Type B pancreatic cell (in vitro differentiated cells): ENCODE measurements around the gene PKNOX2. TPM values are rescaled to one million over a fixed set of nuclear protein-coding genes. Genes with fewer than 3 reads are reported as not detected.

Experiments
- DNase-seq: peaks from one replicate; pipeline ENCODE4 v3.0.0; 2021; ENCODE audit warnings: mixed read lengths; ENCODE audit not compliant: unreplicated experiment; ENCODE audit errors: extremely low spot score
- H3K27ac Mint-ChIP-seq: 2 replicates; pipeline ENCODE4 v1.8.0; 2021; ENCODE audit warnings: mild to moderate bottlenecking, mixed read lengths
- H3K27me3 Mint-ChIP-seq: 2 replicates; pipeline ENCODE4 v1.8.0; 2021; ENCODE audit warnings: mixed read lengths
- H3K36me3 Mint-ChIP-seq: 2 replicates; pipeline ENCODE4 v1.8.0; 2021; ENCODE audit warnings: mixed read lengths
- H3K4me1 Mint-ChIP-seq: one replicate; pipeline ENCODE4 v1.8.0; 2021; ENCODE audit warnings: mixed read lengths; ENCODE audit not compliant: unreplicated experiment
- H3K4me3 Mint-ChIP-seq: 2 replicates; pipeline ENCODE4 v1.8.0; 2021; ENCODE audit warnings: mild to moderate bottlenecking, mixed read lengths
- H3K9me3 Mint-ChIP-seq: 2 replicates; pipeline ENCODE4 v1.8.0; 2021; ENCODE audit warnings: mixed read lengths
- CTCF ChIP-seq: fragments of 200-600 bp; sonication (generic); conservative IDR thresholded peaks from 2 replicates; pipeline ENCODE4 v1.5.0; 2021; ENCODE audit warnings: antibody characterized with exemption, mild to moderate bottlenecking
- total RNA-seq: library from RNA; stranded (reverse); gene quantifications from 2 replicates; pipeline ENCODE4 v1.2.1, GENCODE V29; 2021; ENCODE audit warnings: low replicate concordance

The PKNOX2 gene
- total RNA-seq, 1 donor from 2014 or later = 15.3 TPM

GRCh38 chr11:125154378-125155099 is 10.0 kb upstream of the PKNOX2 start:
- TF ChIP-seq CTCF = no peak
- Mint-ChIP-seq H3K27me3 (peaks cover 44% of the 10 kb centered on the region), H3K4me3 (no peak overlapping the region), H3K27ac (peak overlapping the region; percentile 2), H3K36me3 (peaks cover 4% of the 10 kb centered on the region), H3K4me1 (peaks cover 42% of the 10 kb centered on the region), H3K9me3 (no peaks in the 10 kb centered on the region)
- no peak for DNase-seq

- H3K27ac Mint-ChIP-seq = no peak overlapping the region
These were observed 9.5 kb upstream of the PKNOX2 start for GRCh38 chr11:125155100-125155444.

DNA sequence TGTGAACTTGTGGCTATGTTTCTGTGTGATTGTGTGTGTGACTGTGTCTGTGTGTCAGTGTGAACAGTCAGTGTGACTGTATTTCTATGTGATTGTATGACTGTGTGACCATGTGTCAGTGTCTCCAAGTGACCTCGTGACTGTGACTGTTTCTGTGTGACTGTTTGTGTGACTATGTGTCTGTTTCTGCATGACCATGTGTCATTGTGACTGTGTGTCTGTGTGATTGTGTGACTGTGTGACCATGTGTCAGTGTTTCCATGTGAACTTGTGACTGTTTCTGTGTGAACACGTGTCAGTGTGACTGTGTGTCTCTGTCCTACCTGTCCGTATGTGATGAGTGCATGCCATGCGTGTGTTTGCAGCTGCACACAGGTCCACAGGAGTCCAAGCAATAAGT is 8.8 kb upstream of the PKNOX2 start:
- no peak for TF ChIP-seq CTCF
- no peak for DNase-seq
- Mint-ChIP-seq H3K36me3 (peaks cover 4% of the 10 kb centered on the region), H3K4me3 (no peak overlapping the region), H3K9me3 (no peaks in the 10 kb centered on the region), H3K27ac (no peak overlapping the region), H3K27me3 (peaks cover 47% of the 10 kb centered on the region), H3K4me1 (peaks cover 42% of the 10 kb centered on the region)

More at GRCh38 chr11:125155100-125155444, 9.5 kb upstream of the PKNOX2 start:
- Mint-ChIP-seq H3K4me3 (no peak overlapping the region), H3K4me1 (peaks cover 42% of the 10 kb centered on the region), H3K27me3 (peaks cover 42% of the 10 kb centered on the region), H3K9me3 (no peaks in the 10 kb centered on the region), H3K36me3 (peaks cover 4% of the 10 kb centered on the region)
- DNase-seq = no peak
- no peak for TF ChIP-seq CTCF

DNA sequence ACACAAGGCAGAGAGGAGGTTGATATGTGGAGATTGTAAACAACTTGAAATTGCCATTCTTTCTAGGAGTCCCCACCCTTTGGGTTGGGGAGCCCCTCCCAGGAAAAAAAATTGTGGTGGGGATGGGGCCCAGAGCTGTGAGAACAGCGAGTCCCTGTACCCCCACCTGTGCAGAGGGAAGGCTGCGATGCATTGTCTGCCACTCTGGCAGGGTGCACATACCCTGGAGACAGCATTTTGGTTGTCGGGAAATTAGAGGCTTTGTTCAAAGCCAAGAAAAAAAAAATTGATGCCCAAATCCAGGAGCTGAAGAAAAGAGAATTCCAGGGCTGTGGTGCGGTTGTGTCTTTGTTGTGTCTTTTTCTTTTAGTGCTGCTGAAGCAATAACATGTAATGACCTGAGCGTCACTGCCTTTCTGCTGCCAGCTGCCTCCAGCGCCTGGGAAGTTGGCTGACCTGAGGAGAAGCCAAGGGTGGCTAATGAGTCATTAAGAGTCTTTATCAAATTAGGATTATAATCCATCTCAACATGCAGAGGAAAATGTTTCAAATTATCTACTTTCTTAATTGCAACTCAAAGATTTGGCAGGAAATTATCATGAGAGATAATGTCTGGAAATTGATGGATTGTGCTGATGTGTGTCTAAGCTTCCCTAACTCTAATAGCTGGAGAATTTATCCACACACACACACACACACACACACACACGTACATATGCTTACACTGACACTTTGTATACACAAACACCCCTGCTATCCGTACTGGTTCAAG is 8.0 kb upstream of the PKNOX2 start:
- TF ChIP-seq CTCF = no peak
- H3K27ac Mint-ChIP-seq = no peak overlapping the region
- peaks cover 48% of the 10 kb centered on the region for H3K27me3 Mint-ChIP-seq
- H3K4me3 Mint-ChIP-seq = no peak overlapping the region
- DNase-seq = no peak
- peaks cover 42% of the 10 kb centered on the region for H3K4me1 Mint-ChIP-seq
- no peaks in the 10 kb centered on the region for H3K9me3 Mint-ChIP-seq
- peaks cover 4% of the 10 kb centered on the region for H3K36me3 Mint-ChIP-seq

DNA sequence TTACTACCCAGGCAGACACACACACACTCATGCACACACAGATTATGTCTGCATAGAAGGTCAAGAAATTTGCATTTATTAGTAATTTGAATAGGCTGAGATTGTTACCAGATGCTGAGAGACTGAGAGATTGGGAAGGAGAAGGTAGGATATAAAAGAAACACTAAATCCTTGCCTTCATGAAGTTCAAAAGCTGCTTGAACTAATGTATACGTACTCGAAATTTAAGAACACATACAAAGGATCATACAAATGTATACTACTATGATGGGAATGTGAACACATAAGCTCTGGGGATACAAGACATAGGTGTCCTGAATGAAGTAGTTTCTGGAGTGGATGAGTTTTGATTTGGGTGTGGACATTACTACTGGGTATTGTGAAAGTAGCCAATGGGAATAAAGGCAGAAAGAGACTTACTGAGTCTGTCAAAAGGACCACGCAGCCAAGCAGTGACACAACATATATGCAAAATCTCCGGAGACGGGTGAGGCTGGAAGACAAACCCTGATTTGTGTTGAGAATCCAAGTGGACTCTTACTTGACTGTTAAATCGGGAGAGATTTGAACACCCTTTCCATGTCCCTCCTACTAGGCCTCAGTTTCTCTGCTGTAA is 7.3 kb upstream of the PKNOX2 start:
- no peaks in the 10 kb centered on the region for H3K9me3 Mint-ChIP-seq
- H3K36me3 Mint-ChIP-seq = peaks cover 4% of the 10 kb centered on the region
- peaks cover 42% of the 10 kb centered on the region for H3K4me1 Mint-ChIP-seq
- no peak for TF ChIP-seq CTCF
- H3K27ac Mint-ChIP-seq = no peak overlapping the region
- no peak overlapping the region for H3K4me3 Mint-ChIP-seq
- DNase-seq = no peak
- H3K27me3 Mint-ChIP-seq = peaks cover 55% of the 10 kb centered on the region
